ENCODE measurements around the gene IST1. TPM values are rescaled to one million over a fixed set of nuclear protein-coding genes. Genes with fewer than 3 reads are reported as not detected.

IST1 gene
- total and polyA plus RNA-seq, 9 of the 15 experiments (the other 6 are each of a cell fraction or from before 2014, with no cell fraction given) = 135 to 334 (median 188) TPM

- 0 out of 2 replicates have a peak, but pooled peaks have one; percentile 40 for TF ChIP-seq ZNF384 (IDR thresholded peaks at IDR 0.05; ENCODE audit: low read depth, low read length)
- 0 out of 2 replicates have a peak, but pooled peaks have one; percentile 25 for TF ChIP-seq BCOR (IDR thresholded peaks at IDR 0.05)
- TF ChIP-seq ZNF140 (CRISPR knock-in tag; IDR thresholded peaks at IDR 0.05) = no peak
- TF ChIP-seq KDM4B (IDR thresholded peaks at IDR 0.05; ENCODE audit: borderline replicate concordance in 2 of 2, low read depth in 1 of 2) = no peak
- TF ChIP-seq ZC3H4 (CRISPR knock-in tag; IDR thresholded peaks at IDR 0.05; ENCODE audit: borderline replicate concordance) = no peak
- no peak for TF ChIP-seq POU5F1 (IDR thresholded peaks at IDR 0.05; ENCODE audit: borderline replicate concordance, low read depth, low read length, partially characterized antibody)
- TF ChIP-seq REST (IDR thresholded peaks at IDR 0.05; ENCODE audit: borderline replicate concordance) = peak; percentile 72; the same call in 1 of the 2 replicates
- no peak for TF ChIP-seq REST (CRISPR knock-in tag; IDR thresholded peaks at IDR 0.05; ENCODE audit: low read depth)
- no peak for TF ChIP-seq RERE (CRISPR knock-in tag; IDR thresholded peaks at IDR 0.05; ENCODE audit: borderline replicate concordance)
- TF ChIP-seq ZBTB17 (CRISPR knock-in tag; IDR thresholded peaks at IDR 0.05) = no peak
- TF ChIP-seq PHTF2 (CRISPR knock-in tag; IDR thresholded peaks at IDR 0.05) = no peak
- no peak for TF ChIP-seq MECOM (CRISPR knock-in tag; IDR thresholded peaks at IDR 0.05)
- no peak for TF ChIP-seq SMAD3 (CRISPR knock-in tag; conservative IDR thresholded peaks at IDR 0.05)
These were observed 66.0 kb downstream of the IST1 start (continued) for GRCh38 chr16:71961066-71962039.

All from K562 (cell line).